ENCODE measurements around the gene CIDEC. TPM values are rescaled to one million over a fixed set of nuclear protein-coding genes. Genes with fewer than 3 reads are reported as not detected.
"Not testable (repeated sequence)": the region's sequence is repeated elsewhere in the genome, so short reads cannot be mapped to it uniquely, and the experiment has no call there.

Gene CIDEC
- total and polyA plus RNA-seq, 9 of the 15 experiments (the other 6 are each of a cell fraction or from before 2014, with no cell fraction given) = not detected

GRCh38 chr3:9872067-9872466, 8.0 kb downstream of the CIDEC start:
- intact Hi-C loops (cut with micrococcal nuclease); H3K27ac ChIP-seq (ENCODE audit: extremely low read depth, low read depth, low read length); H3K4me2 ChIP-seq (ENCODE audit: insufficient read depth, low read length); H4K20me1 ChIP-seq (replicated peaks; ENCODE audit: control insufficient read depth, insufficient read depth, low read length); H3K4me3 ChIP-seq; in situ Hi-C loops (cut with MboI); H2AFZ ChIP-seq (ENCODE audit: low read depth, low read length); CTCF ChIA-PET (ENCODE audit: low intra/inter-chr PET ratio); H3K9me1 ChIP-seq (ENCODE audit: control insufficient read depth, insufficient read depth, low read length); H3K27me3 ChIP-seq (ENCODE audit: control insufficient read depth in 2 of 2, insufficient read depth in 2 of 2, low read length in 2 of 2); DNase-seq (ENCODE audit: extremely low read depth in 1 of 4, low spot score in 3 of 4); FAIRE-seq; H3K4me1 ChIP-seq (replicated peaks in 1 of 2; ENCODE audit: control insufficient read depth in 2 of 2, insufficient read depth in 2 of 2, low read length in 2 of 2); H3K36me3 ChIP-seq (ENCODE audit: control insufficient read depth, insufficient read depth, low read length); H3K79me2 ChIP-seq (ENCODE audit: control insufficient read depth, insufficient read depth, low read length); ATAC-seq; BruUV-seq (replicated peaks); H3K9ac ChIP-seq (ENCODE audit: insufficient read depth in 1 of 2, low read depth in 2 of 2, low read length in 2 of 2); H3K9me3 ChIP-seq (replicated peaks; ENCODE audit: control insufficient read depth, insufficient read depth, low read depth, low read length): not testable (repeated sequence)
- WGBS (ENCODE audit: insufficient coverage, low coverage, missing lambda C conversion rate) = 85% methylated on average over 5 of the region's 5 CpGs
- POLR2A ChIA-PET = interaction anchor here (1.0 kb wide), 1 partner anchor 12 kb away, joined by 4 read pairs; no protein-coding TSS in a partner anchor
- peak; percentile 61 for TF ChIP-seq FOSL1 (tag; conservative IDR thresholded peaks at IDR 0.05)

- no peaks in the 10 kb centered on the region for H3K27me3 ChIP-seq (ENCODE audit: control insufficient read depth in 2 of 2, insufficient read depth in 2 of 2, low read length in 2 of 2)
- CTCF ChIA-PET (ENCODE audit: low intra/inter-chr PET ratio) = no interaction called here
- in situ Hi-C loops (cut with MboI) (no loop called here), intact Hi-C loops (cut with micrococcal nuclease) (no loop called here)
- H3K4me2 ChIP-seq (ENCODE audit: insufficient read depth, low read length) = no peak overlapping the region
- DNase-seq (ENCODE audit: extremely low read depth in 1 of 4, low spot score in 3 of 4) (no peak), ATAC-seq (peak; percentile 31; the same call in 2 of the 3 replicates), FAIRE-seq (no peak)
- peaks cover 0 to 6% of the 10 kb centered on the region in 2 experiments; a peak in 3 of 5 replicates for H3K4me1 ChIP-seq (replicated peaks in 1 of 2; ENCODE audit: control insufficient read depth in 2 of 2, insufficient read depth in 2 of 2, low read length in 2 of 2)
- peak overlapping the region; percentile 29 for H2AFZ ChIP-seq (ENCODE audit: low read depth, low read length)
- no peaks in the 10 kb centered on the region for H3K9me1 ChIP-seq (ENCODE audit: control insufficient read depth, insufficient read depth, low read length)
- no peak overlapping the region for H3K4me3 ChIP-seq
- H3K27ac ChIP-seq (ENCODE audit: extremely low read depth, low read depth, low read length) = 0 out of 3 replicates have a peak overlapping the region, but pooled peaks have one; percentile 15
- no peak overlapping the region; a peak in 1 of 4 replicates for H3K9ac ChIP-seq (ENCODE audit: insufficient read depth in 1 of 2, low read depth in 2 of 2, low read length in 2 of 2)
- POLR2A ChIA-PET = interaction anchor here (1.3 kb wide), 1 partner anchor 14 kb away, joined by 10 read pairs; no protein-coding TSS in a partner anchor
- BruUV-seq (replicated peaks) = no TSS peak
- WGBS (ENCODE audit: insufficient coverage, low coverage, missing lambda C conversion rate) = 0% methylated on average over 1 of the region's 1 CpG
- no peaks in the 10 kb centered on the region for H4K20me1 ChIP-seq (replicated peaks; ENCODE audit: control insufficient read depth, insufficient read depth, low read length)
- no peaks in the 10 kb centered on the region for H3K36me3 ChIP-seq (ENCODE audit: control insufficient read depth, insufficient read depth, low read length)
- H3K9me3 ChIP-seq (replicated peaks; ENCODE audit: control insufficient read depth, insufficient read depth, low read depth, low read length) = no peaks in the 10 kb centered on the region
- no peaks in the 10 kb centered on the region for H3K79me2 ChIP-seq (ENCODE audit: control insufficient read depth, insufficient read depth, low read length)
- TF ChIP-seq TBP (optimal IDR thresholded peaks at IDR 0.05; ENCODE audit: low read depth, low read length) = no peak
- TF ChIP-seq NR0B1 (IDR thresholded peaks at IDR 0.05; ENCODE audit: partially characterized antibody) = no peak
- peak; percentile 97 for TF ChIP-seq MAFF (IDR thresholded peaks at IDR 0.05; ENCODE audit: low read length)
- TF ChIP-seq BACH1 (tag; IDR thresholded peaks at IDR 0.05) = peak; percentile 90
- TF ChIP-seq PTRF (tag; IDR thresholded peaks at IDR 0.05) = no peak
- no peak for TF ChIP-seq MLX (CRISPR knock-in tag; conservative IDR thresholded peaks at IDR 0.05)
- TF ChIP-seq NFE2L1 (tag; IDR thresholded peaks at IDR 0.05; ENCODE audit: borderline replicate concordance, low read depth) = peak; percentile 95
- TF ChIP-seq VEZF1 (CRISPR knock-in tag; IDR thresholded peaks at IDR 0.05) = no peak
- no peak for TF ChIP-seq LEF1 (IDR thresholded peaks at IDR 0.05)
- 0 out of 2 replicates have a peak, but pooled peaks have one; percentile 27 for TF ChIP-seq NCOA1 (IDR thresholded peaks at IDR 0.05; ENCODE audit: low read depth)
- TF ChIP-seq CHD2 (IDR thresholded peaks at IDR 0.05; ENCODE audit: low read depth, low read length) = no peak
- TF ChIP-seq SMC3 (conservative IDR thresholded peaks at IDR 0.05; ENCODE audit: insufficient read depth, low read depth, low read length) = no peak
- TF ChIP-seq DPF2 (IDR thresholded peaks at IDR 0.05) = peak; percentile 51; the same call in 1 of the 2 replicates
Observed at GRCh38 chr3:9870978-9871377, 9.1 kb downstream of the CIDEC start.
